Prostate gland (tissue), 2 donors: ENCODE measurements around the gene FARP1. TPM values are rescaled to one million over a fixed set of nuclear protein-coding genes. Genes with fewer than 3 reads are reported as not detected.
A peak's percentile ranks its signal among the peaks of the same experiment; 100 is the strongest.

Source experiments
- DNase-seq: peaks from one replicate; pipeline ENCODE4 v3.0.0-alpha.2; 2019; ENCODE audit warnings: low spot score
- H3K27ac ChIP-seq, 2 donors: fragments of 200-600 bp; sonication (generic); 2 replicates each; pipeline ENCODE4 v1.5.1; 2017 to 2019
- H3K27me3 ChIP-seq: fragments of 200-600 bp; sonication (generic); replicated peaks from 2 replicates; pipeline ENCODE4 v1.5.1; 2019; ENCODE audit not compliant: insufficient read depth
- H3K36me3 ChIP-seq, 2 donors: fragments of 200-600 bp; sonication (generic); 1 replicate in 1 of 2; 2 replicates in 1 of 2; pipeline versions ENCODE4 v1.5.1 to v1.8.1; 2017 to 2019
- H3K4me1 ChIP-seq: fragments of 200-600 bp; sonication (generic); replicated peaks from 2 replicates; pipeline ENCODE4 v1.5.1; 2019
- H3K4me3 ChIP-seq, 2 donors: fragments of 200-600 bp; sonication (generic); 2 replicates each; pipeline ENCODE4 v1.5.1; 2017 to 2019
- H3K9me3 ChIP-seq: fragments of 200-600 bp; sonication (generic); 2 replicates; pipeline ENCODE4 v1.5.1; 2017
- POLR2A ChIP-seq: fragments of 450-650 bp; IDR thresholded peaks from one replicate; pipeline ENCODE4 v1.6.1; 2016; ENCODE audit warnings: antibody characterized with exemption, mild to moderate bottlenecking
- POLR2AphosphoS5 ChIP-seq: sonication (generic); formaldehyde crosslinking; IDR thresholded peaks from one replicate; pipeline ENCODE4 v1.6.1; 2017; ENCODE audit warnings: antibody characterized with exemption
- WGBS: methylation state at CpG from one replicate; pipeline ENCODE4 v1.1.5; 2018; 5-methylcytosine and 5-hydroxymethylcytosine counted together
- intact Hi-C: fragments of 100-400 bp; cut with DNase I; formaldehyde crosslinking; loops from one replicate; pipeline ENCODE4 v1.14.2; 2022
- total RNA-seq, 2 donors: library from RNA; depleted of rRNA; stranded (reverse); fragments of >200 nt; gene quantifications; one replicate each; pipeline ENCODE4 v1.1.0, GENCODE V29; 2016
- TF ChIP-seq, protein P1 (sequence below), 4 experiments: fragments of 200-600 bp in 2 of 4; fragments of 450-650 bp in 2 of 4; sonication (generic) in 2 of 4; IDR thresholded peaks; 1 replicate in 3 of 4; 2 replicates in 1 of 4; pipeline ENCODE4 v1.5.1; 2016 to 2019; ENCODE audit warnings: antibody characterized with exemption in 4 of 4, mild to moderate bottlenecking in 2 of 4, moderate library complexity in 2 of 4

Gene FARP1
- total RNA-seq, 2 donors from 2014 or later: 70.6 to 77.5 TPM

DNA sequence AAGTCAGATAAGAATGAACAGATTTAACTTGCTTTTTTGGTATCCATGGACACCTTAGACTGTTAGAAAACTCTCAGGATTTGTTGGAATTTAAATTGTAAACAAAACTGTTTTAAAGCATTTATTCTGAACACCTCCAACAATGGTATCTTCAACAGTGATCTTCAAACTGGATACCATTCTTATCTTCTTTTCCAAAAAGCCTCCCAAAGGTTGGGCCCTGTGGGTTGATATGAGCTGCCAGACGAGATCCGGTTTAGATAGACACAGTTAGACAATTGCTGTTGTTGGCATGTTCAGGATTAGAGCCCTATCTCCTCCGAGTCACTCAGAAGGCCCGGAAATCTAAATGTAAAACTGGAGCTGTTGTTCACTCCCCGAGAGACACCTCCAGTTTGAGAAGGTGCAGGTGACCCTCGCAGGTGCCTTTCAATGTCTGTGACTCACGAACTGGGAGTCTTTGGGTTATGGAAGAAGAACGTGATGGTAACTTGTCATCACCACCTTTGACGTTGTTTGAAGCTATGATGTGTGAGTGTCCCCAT is 177.7 kb downstream of the FARP1 start:
- intact Hi-C loops: no loop called here
- H3K4me1 ChIP-seq: peaks cover 7% of the 10 kb centered on the region
- no peaks in the 10 kb centered on the region for H3K36me3 ChIP-seq
- no peaks in the 10 kb centered on the region for H3K9me3 ChIP-seq
- no peak for DNase-seq
- no peak overlapping the region for H3K4me3 ChIP-seq
- no peaks in the 10 kb centered on the region for H3K27me3 ChIP-seq
- no peak overlapping the region for H3K27ac ChIP-seq
- WGBS: 80% methylated on average over 9 of the region's 9 CpGs
- TF ChIP-seq, protein P1, sequence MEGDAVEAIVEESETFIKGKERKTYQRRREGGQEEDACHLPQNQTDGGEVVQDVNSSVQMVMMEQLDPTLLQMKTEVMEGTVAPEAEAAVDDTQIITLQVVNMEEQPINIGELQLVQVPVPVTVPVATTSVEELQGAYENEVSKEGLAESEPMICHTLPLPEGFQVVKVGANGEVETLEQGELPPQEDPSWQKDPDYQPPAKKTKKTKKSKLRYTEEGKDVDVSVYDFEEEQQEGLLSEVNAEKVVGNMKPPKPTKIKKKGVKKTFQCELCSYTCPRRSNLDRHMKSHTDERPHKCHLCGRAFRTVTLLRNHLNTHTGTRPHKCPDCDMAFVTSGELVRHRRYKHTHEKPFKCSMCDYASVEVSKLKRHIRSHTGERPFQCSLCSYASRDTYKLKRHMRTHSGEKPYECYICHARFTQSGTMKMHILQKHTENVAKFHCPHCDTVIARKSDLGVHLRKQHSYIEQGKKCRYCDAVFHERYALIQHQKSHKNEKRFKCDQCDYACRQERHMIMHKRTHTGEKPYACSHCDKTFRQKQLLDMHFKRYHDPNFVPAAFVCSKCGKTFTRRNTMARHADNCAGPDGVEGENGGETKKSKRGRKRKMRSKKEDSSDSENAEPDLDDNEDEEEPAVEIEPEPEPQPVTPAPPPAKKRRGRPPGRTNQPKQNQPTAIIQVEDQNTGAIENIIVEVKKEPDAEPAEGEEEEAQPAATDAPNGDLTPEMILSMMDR (IDR thresholded peaks at IDR 0.05): no peak
- TF ChIP-seq POLR2AphosphoS5 (no peak), POLR2A (no peak)

DNA sequence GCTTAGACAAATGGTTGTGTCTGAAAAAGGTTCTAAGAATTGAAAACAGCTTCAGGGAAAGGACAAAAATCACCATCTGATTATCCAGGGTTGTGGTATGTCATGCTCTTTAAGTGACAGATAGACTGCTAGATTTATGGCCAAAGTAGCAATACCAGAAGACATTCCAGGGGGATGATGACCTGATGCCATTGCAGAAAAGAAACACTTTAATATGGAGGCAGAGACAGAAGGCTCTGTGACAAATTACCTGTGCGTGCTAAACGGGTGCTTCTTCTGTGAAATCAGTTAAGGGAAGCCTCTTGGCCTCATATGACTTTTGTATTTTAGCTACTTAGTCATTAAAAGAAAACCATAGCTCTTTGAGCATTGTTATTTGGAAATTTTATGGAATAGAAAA is 178.5 kb downstream of the FARP1 start:
- H3K27me3 ChIP-seq: no peaks in the 10 kb centered on the region
- TF ChIP-seq, protein P1 (IDR thresholded peaks at IDR 0.05): no peak
- TF ChIP-seq POLR2AphosphoS5: no peak
- H3K9me3 ChIP-seq: no peaks in the 10 kb centered on the region
- intact Hi-C loops: no loop called here
- no peak for DNase-seq
- no peaks in the 10 kb centered on the region for H3K36me3 ChIP-seq
- H3K4me3 ChIP-seq: no peak overlapping the region
- H3K4me1 ChIP-seq: peaks cover 7% of the 10 kb centered on the region
- no peak overlapping the region for H3K27ac ChIP-seq
- WGBS: 92% methylated on average over 2 of the region's 2 CpGs

DNA sequence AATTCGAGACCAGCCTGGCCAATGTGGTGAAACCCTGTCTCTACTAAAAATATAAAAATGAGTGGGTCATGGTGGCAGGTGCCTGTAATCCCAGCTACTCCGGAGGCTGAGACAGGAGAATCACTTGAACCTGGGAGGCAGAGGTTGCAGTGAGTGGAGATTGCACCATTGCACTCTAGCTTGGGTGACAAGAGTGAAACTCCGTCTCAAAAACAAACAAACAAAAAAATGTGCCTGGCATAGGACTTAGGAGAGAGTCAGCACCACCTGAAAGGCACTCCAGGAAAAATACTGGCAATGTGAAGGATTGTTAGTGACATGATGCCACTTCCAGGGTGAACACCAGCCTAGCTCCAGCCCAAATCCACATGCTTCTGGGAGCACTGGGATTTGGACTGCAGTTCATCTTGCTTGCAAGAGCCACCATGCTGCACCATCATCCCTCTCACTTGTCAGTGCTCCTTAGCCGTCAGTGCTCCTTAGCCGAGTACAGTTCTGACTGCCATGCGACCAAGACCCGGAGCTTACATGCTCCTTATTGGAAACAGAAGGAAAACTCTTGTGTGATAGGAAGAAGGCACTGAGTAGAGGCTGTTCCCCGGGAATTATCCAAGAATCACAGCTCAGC is 179.3 kb downstream of the FARP1 start:
- H3K36me3 ChIP-seq: no peaks in the 10 kb centered on the region
- 86% methylated on average over 8 of the region's 8 CpGs for WGBS
- no peaks in the 10 kb centered on the region for H3K27me3 ChIP-seq
- H3K9me3 ChIP-seq: no peaks in the 10 kb centered on the region
- intact Hi-C loops: no loop called here
- no peak for DNase-seq
- H3K4me1 ChIP-seq: peaks cover 7% of the 10 kb centered on the region
- no peak overlapping the region for H3K4me3 ChIP-seq
- TF ChIP-seq POLR2A: no peak
- TF ChIP-seq, protein P1 (IDR thresholded peaks at IDR 0.05): no peak
- no peak for TF ChIP-seq POLR2AphosphoS5
- H3K27ac ChIP-seq: no peak overlapping the region

DNA sequence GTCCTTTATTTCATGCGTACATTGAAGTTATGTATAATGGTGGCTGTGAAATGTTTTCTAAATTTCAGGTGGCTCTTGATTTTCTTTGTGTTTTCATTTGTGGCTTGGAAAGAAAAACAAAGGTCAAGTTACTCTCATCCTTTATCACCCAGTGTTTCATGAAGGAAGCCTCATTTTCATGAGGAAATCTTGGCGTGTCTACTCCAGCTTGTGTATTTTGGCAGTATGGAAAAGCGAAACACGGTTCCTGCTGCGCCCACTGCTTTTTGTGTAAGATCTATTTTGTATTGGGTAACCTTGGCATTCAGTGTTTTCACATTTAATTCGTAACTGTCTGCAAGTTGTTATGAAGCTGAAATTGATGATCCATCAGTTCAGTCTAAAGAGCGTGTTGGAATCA is 181.2 kb downstream of the FARP1 start:
- peak; percentile 53 for DNase-seq
- peak overlapping the region in 1 of 2 donors; percentile 31 for H3K27ac ChIP-seq
- WGBS: 53% methylated on average over 7 of the region's 7 CpGs

More for the DNA sequence above, 181.2 kb downstream of the FARP1 start:
- peak; percentile 62 for TF ChIP-seq POLR2AphosphoS5
- TF ChIP-seq, protein P1 (IDR thresholded peaks at IDR 0.05): no peak
- Histone ChIP-seq H3K4me1 (peaks cover 7% of the 10 kb centered on the region), H3K9me3 (no peaks in the 10 kb centered on the region), H3K27me3 (no peaks in the 10 kb centered on the region), H3K36me3 (no peaks in the 10 kb centered on the region), H3K4me3 (no peak overlapping the region)
- intact Hi-C loops: no loop called here
